A549 (cell line): ENCODE measurements around the gene ATP6V1A. TPM values are rescaled to one million over a fixed set of nuclear protein-coding genes. Genes with fewer than 3 reads are reported as not detected.

Experiments
- ATAC-seq, 2 experiments: fragments of 200-7000 bp in 1 of 2; fragments of >200 bp in 1 of 2; cut with Nextera tagmentation in 1 of 2; cut with Tn5 transposase in 1 of 2; 3 replicates each; pipeline versions ENCODE4 v1.8.0 to v1.9.1; 2018 to 2020; ENCODE audit warnings: mild to moderate bottlenecking in 1 of 2, moderate library complexity in 1 of 2
- CTCF ChIA-PET: fragments of 300-600 bp; sonication (Branson Sonifier 250); formaldehyde crosslinking; extraction: SDS; loops from one replicate; lab custom pipeline; 2021; ENCODE audit warnings: antibody characterized with exemption, inconsistent platforms; lab: Yijun Ruan, JAX
- POLR2A ChIA-PET: fragments of 350-600 bp; formaldehyde crosslinking; extraction: SDS; loops from one replicate; lab custom pipeline; 2021; ENCODE audit warnings: antibody characterized with exemption, inconsistent platforms; lab: Yijun Ruan, JAX
- DNase-seq, 2 experiments: peaks; one replicate each; pipeline versions ENCODE4 v3.0.0 to v3.0.0-alpha.2; 2011 to 2016; ENCODE audit warnings: low read depth in 1 of 2, low spot score in 1 of 2
- FAIRE-seq: peaks from 2 replicates; lab custom pipeline; 2011; peaks lifted over from hg19 to GRCh38; lab: Jason Lieb, UNC
- H3K27ac ChIP-seq, 2 experiments: fragments of >200 bp; sonication (Bioruptor Twin); formaldehyde crosslinking; 3 replicates each; pipeline ENCODE4 v1.5.1; 2016 to 2017
- H3K4me1 ChIP-seq: fragments of >200 bp; sonication (Bioruptor Twin); formaldehyde crosslinking; 3 replicates; pipeline ENCODE4 v1.6.1; 2016
- H3K4me2 ChIP-seq: fragments of >200 bp; sonication (Bioruptor Twin); formaldehyde crosslinking; 3 replicates; pipeline ENCODE4 v1.6.1; 2016
- H3K4me3 ChIP-seq: fragments of >200 bp; sonication (Bioruptor Twin); formaldehyde crosslinking; 3 replicates; pipeline ENCODE4 v1.5.1; 2016
- H3K9me3 ChIP-seq: fragments of >200 bp; sonication (Bioruptor Twin); formaldehyde crosslinking; 3 replicates; pipeline ENCODE4 v1.6.1; 2016
- CBX2 ChIP-seq: fragments of 200-600 bp; sonication (generic); IDR thresholded peaks from 2 replicates; pipeline ENCODE4 v1.6.1; 2016; ENCODE audit warnings: low read depth, mild to moderate bottlenecking, borderline replicate concordance
- CBX8 ChIP-seq: fragments of 200-600 bp; sonication (generic); IDR thresholded peaks from 2 replicates; pipeline ENCODE4 v1.6.1; 2016
- CEBPB ChIP-seq, 2 experiments: fragments of >200 bp in 1 of 2; sonication (Bioruptor Twin) in 1 of 2; formaldehyde crosslinking in 1 of 2; IDR thresholded peaks; 2 replicates each; pipeline ENCODE4 v1.6.1; 2012 to 2016
- CHD4 ChIP-seq: fragments of 200-600 bp; sonication (generic); IDR thresholded peaks from 2 replicates; pipeline ENCODE4 v1.6.1; 2016; ENCODE audit warnings: antibody characterized with exemption, mild to moderate bottlenecking, borderline replicate concordance
- FOSL2 ChIP-seq, 2 experiments: fragments of 450-650 bp in 1 of 2; fragments of >200 bp in 1 of 2; sonication (Bioruptor Twin) in 1 of 2; formaldehyde crosslinking; IDR thresholded peaks; 2 replicates each; pipeline versions ENCODE4 v1.5.0 to v1.6.1; 2016 to 2020; ENCODE audit warnings: mild to moderate bottlenecking in 1 of 2, moderate library complexity in 1 of 2
- FOXS1 ChIP-seq: fragments of 250-450 bp; sonication (Bioruptor Pico); IDR thresholded peaks from 2 replicates; pipeline ENCODE4 v1.5.0; 2020; ENCODE audit warnings: mild to moderate bottlenecking, moderate library complexity
- GATA3 ChIP-seq: IDR thresholded peaks from 2 replicates; pipeline ENCODE4 v1.6.1; 2012; ENCODE audit warnings: borderline replicate concordance
- HDAC2 ChIP-seq: fragments of 200-600 bp; sonication (generic); IDR thresholded peaks from 2 replicates; pipeline ENCODE4 v1.6.1; 2016
- HOXA7 ChIP-seq: fragments of 250-450 bp; sonication (Bioruptor Pico); IDR thresholded peaks from 2 replicates; pipeline ENCODE4 v1.5.0; 2020; ENCODE audit warnings: mild to moderate bottlenecking, moderate library complexity
- JUNB ChIP-seq: fragments of >200 bp; sonication (Bioruptor Twin); formaldehyde crosslinking; IDR thresholded peaks from 2 replicates; pipeline ENCODE4 v1.6.1; 2016
- MAZ ChIP-seq: fragments of 150-350 bp; IDR thresholded peaks from 2 replicates; pipeline ENCODE4 v1.6.1; 2014; ENCODE audit warnings: antibody characterized with exemption, low read depth, low read length, borderline replicate concordance
- NFE2L2 ChIP-seq: fragments of 150-350 bp; conservative IDR thresholded peaks from 2 replicates; pipeline ENCODE4 v1.6.1; 2014; ENCODE audit warnings: low read length
- NR3C1 ChIP-seq: fragments of >200 bp; sonication (Bioruptor Twin); formaldehyde crosslinking; IDR thresholded peaks from 3 replicates; pipeline ENCODE4 v1.6.1; 2017
- PBX3 ChIP-seq: IDR thresholded peaks from 2 replicates; pipeline ENCODE4 v1.6.1; 2012
- PHF8 ChIP-seq: fragments of 200-600 bp; sonication (generic); IDR thresholded peaks from 2 replicates; pipeline ENCODE4 v1.6.1; 2016; ENCODE audit warnings: low read depth, mild to moderate bottlenecking, antibody characterized with exemption, moderate library complexity, borderline replicate concordance
- POLR2A ChIP-seq: IDR thresholded peaks from 2 replicates; pipeline ENCODE4 v1.6.1; 2012; ENCODE audit warnings: mild to moderate bottlenecking, low read length
- RCOR1 ChIP-seq: fragments of 150-350 bp; IDR thresholded peaks from 2 replicates; pipeline ENCODE4 v1.6.1; 2014; ENCODE audit warnings: antibody characterized with exemption, low read length, low read depth
- SMC3 ChIP-seq: fragments of >200 bp; sonication (Bioruptor Twin); formaldehyde crosslinking; IDR thresholded peaks from 3 replicates; pipeline ENCODE4 v1.6.1; 2018; ENCODE audit warnings: inconsistent platforms
- SREBF2 ChIP-seq: fragments of 450-650 bp; IDR thresholded peaks from 2 replicates; pipeline ENCODE4 v1.6.1; 2014; ENCODE audit warnings: mild to moderate bottlenecking, moderate library complexity
- ZC3H11A ChIP-seq: fragments of 450-650 bp; IDR thresholded peaks from 2 replicates; pipeline ENCODE4 v1.6.1; 2014; ENCODE audit warnings: antibody characterized with exemption, mild to moderate bottlenecking
- ZFP36 ChIP-seq: fragments of 450-650 bp; IDR thresholded peaks from 2 replicates; pipeline ENCODE4 v1.6.1; 2014; ENCODE audit warnings: borderline replicate concordance; ENCODE audit not compliant: partially characterized antibody
- ZSCAN20 ChIP-seq: fragments of 250-450 bp; sonication (Bioruptor Pico); IDR thresholded peaks from 2 replicates; pipeline ENCODE4 v1.8.0; 2022; ENCODE audit warnings: mild to moderate bottlenecking, moderate library complexity
- WGBS: methylation state at CpG from one replicate; pipeline ENCODE4 v1.1.6; 2017; ENCODE audit errors: missing lambda C conversion rate; 5-methylcytosine and 5-hydroxymethylcytosine counted together
- polyA plus RNA-seq, 4 experiments: library from polyadenylated mRNA; depleted of rRNA in 3 of 4; stranded (reverse); fragments of >200 nt; fragmentation: RNase III in 1 of 4; extraction: RNeasy Plus Mini Kit Qiagen cat#74134 plus additional on column Dnase treatment in 1 of 4; gene quantifications; 2 replicates in 3 of 4; 3 replicates in 1 of 4; pipeline ENCODE4 v1.2.3, GENCODE V29; 2011 to 2017
- TF ChIP-seq, protein P1 (sequence below): fragments of 250-450 bp; sonication (Bioruptor Pico); IDR thresholded peaks from 2 replicates; pipeline ENCODE4 v1.5.0; 2021; ENCODE audit warnings: mild to moderate bottlenecking, moderate library complexity, borderline replicate concordance
- TF ChIP-seq, protein P2 (sequence below): fragments of >200 bp; sonication (Bioruptor Twin); formaldehyde crosslinking; IDR thresholded peaks from 2 replicates; pipeline ENCODE4 v1.6.1; 2016
- TF ChIP-seq, protein P3 (sequence below): fragments of 450-650 bp; IDR thresholded peaks from 2 replicates; pipeline ENCODE4 v1.6.1; 2014; ENCODE audit warnings: antibody characterized with exemption

Gene ATP6V1A
- polyA plus RNA-seq, 2 of the 4 experiments (the other 2 are of a cell fraction) = 23.4 to 39.8 TPM

DNA sequence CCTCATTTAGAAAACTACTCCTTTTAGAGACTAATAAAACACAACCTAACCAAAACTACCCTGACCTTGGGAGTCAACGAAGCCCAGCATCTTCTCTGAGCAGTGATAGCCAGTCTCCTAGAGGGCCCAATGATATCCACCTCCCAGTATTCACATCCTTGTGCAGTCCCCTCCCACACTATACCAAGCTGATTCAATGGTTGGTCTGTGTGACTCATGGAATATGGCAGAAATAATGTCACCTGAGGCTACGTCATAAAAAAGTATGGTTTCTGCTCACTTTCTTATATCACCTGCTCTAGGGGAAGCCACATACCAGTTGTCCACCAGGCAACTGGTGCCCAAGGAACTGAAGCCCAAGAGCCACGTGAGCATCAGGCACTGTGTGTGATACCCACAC lies 29.0 kb upstream of the ATP6V1A start:
- Histone ChIP-seq H3K4me3 (no peak overlapping the region), H3K4me2 (no peak overlapping the region), H3K9me3 (no peaks in the 10 kb centered on the region), H3K4me1 (peaks cover 5% of the 10 kb centered on the region), H3K27ac (no peak overlapping the region)
- ChIA-PET POLR2A (no interaction called here), CTCF (interaction anchor here (1.3 kb wide), 1 partner anchor 26 kb away, joined by 4 read pairs; no protein-coding TSS in a partner anchor)
- WGBS = 87% methylated on average over 3 of the region's 3 CpGs
- FAIRE-seq (no peak), ATAC-seq (peak; percentile 54 to 58; a peak in 4 of 6 replicates), DNase-seq (no peak)
- no peak for TF ChIP-seq ZSCAN20 (CRISPR knock-in tag)
- TF ChIP-seq FOXS1 (CRISPR knock-in tag) = no peak
- TF ChIP-seq GATA3 = no peak
- TF ChIP-seq NFE2L2 = no peak
- no peak for TF ChIP-seq PHF8
- TF ChIP-seq, protein P1, sequence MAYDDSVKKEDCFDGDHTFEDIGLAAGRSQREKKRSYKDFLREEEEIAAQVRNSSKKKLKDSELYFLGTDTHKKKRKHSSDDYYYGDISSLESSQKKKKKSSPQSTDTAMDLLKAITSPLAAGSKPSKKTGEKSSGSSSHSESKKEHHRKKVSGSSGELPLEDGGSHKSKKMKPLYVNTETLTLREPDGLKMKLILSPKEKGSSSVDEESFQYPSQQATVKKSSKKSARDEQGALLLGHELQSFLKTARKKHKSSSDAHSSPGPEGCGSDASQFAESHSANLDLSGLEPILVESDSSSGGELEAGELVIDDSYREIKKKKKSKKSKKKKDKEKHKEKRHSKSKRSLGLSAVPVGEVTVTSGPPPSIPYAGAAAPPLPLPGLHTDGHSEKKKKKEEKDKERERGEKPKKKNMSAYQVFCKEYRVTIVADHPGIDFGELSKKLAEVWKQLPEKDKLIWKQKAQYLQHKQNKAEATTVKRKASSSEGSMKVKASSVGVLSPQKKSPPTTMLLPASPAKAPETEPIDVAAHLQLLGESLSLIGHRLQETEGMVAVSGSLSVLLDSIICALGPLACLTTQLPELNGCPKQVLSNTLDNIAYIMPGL (CRISPR knock-in tag) = no peak
- TF ChIP-seq CEBPB (IDR thresholded peaks at IDR 0.05) = no peak
- no peak for TF ChIP-seq HOXA7
- TF ChIP-seq ZC3H11A = no peak
- no peak for TF ChIP-seq POLR2A

DNA sequence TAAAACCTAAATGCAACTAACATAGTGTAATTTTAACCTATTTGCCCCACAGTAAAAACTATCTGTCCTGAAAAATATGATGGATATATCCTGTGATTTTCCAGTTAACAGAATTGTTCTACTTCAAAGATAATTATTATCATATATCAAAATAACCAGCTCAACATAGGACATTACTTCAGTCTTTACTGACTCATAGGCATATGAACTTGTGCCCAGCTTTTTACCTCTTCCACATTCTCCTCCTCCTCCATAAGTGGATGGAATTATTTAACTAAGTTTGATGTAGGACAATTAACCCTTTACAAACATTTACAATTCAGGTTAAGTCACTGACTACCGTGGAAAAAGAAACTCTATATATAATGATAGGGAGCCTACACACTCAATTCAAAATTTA lies 27.5 kb upstream of the ATP6V1A start:
- CTCF ChIA-PET = interaction anchor here (1.3 kb wide), 1 partner anchor 28 kb away, joined by 4 read pairs; no protein-coding TSS in a partner anchor
- DNase-seq = no peak
- no peak for FAIRE-seq

GRCh38 chr3:113719758-113720157 lies 27.1 kb upstream of the ATP6V1A start:
- no peak overlapping the region for H3K4me3 ChIP-seq
- DNase-seq = no peak
- FAIRE-seq = no peak
- no peak for TF ChIP-seq CBX2
- 80% methylated on average over 2 of the region's 2 CpGs for WGBS
- no peak overlapping the region for H3K4me2 ChIP-seq
- ChIA-PET POLR2A (no interaction called here), CTCF (interaction anchor here (1.2 to 1.7 kb wide), 2 partner anchors 14 to 16 kb away, joined by 4 to 10 read pairs; no protein-coding TSS in a partner anchor)
- no peaks in the 10 kb centered on the region for H3K9me3 ChIP-seq
- no peak for ATAC-seq
- no peaks in the 10 kb centered on the region for H3K4me1 ChIP-seq
- H3K27ac ChIP-seq = no peak overlapping the region

More for the DNA sequence above, 27.5 kb upstream of the ATP6V1A start:
- no peaks in the 10 kb centered on the region for H3K9me3 ChIP-seq
- no peak overlapping the region for H3K4me2 ChIP-seq
- TF ChIP-seq SMC3 (no peak), NR3C1 (no peak), PBX3 (no peak), HDAC2 (no peak), CBX2 (no peak)
- H3K4me1 ChIP-seq = no peaks in the 10 kb centered on the region
- no peak overlapping the region for H3K4me3 ChIP-seq
- 92% methylated on average over 1 of the region's 1 CpG for WGBS
- H3K27ac ChIP-seq = no peak overlapping the region
- no peak for ATAC-seq
- POLR2A ChIA-PET = no interaction called here

DNA sequence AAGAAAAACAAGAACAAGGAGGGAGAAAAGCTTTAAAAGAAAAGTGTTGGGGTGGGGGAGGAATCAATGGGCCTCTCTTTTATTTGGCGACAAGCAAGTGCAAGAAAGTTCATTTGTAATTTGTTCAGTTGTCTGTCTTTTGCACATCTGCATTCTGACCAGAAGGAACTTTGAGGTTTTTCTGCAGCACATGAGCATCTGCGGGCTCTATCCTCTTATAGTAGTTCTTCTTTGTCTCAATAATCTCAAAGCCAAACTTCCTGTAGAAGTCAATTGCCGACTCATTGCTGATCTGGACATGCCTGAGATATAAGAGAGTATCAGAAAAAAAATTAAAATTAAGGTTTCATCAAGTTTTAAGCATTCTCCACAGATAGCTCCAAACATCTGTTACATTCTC lies 25.2 kb upstream of the ATP6V1A start:
- ChIA-PET POLR2A (no interaction called here), CTCF (interaction anchor here (3.0 kb wide), 1 partner anchor 14 kb away, joined by 12 read pairs; no protein-coding TSS in a partner anchor)
- Histone ChIP-seq H3K27ac (0 out of 6 replicates have a peak overlapping the region, but pooled peaks of 1 of the 2 experiments have one; percentile 11), H3K4me2 (no peak overlapping the region), H3K9me3 (no peaks in the 10 kb centered on the region), H3K4me3 (no peak overlapping the region), H3K4me1 (no peaks in the 10 kb centered on the region)
- DNase-seq (no peak), ATAC-seq (no peak), FAIRE-seq (no peak)
- 90% methylated on average over 3 of the region's 3 CpGs for WGBS
- TF ChIP-seq HDAC2 (no peak), MAZ (no peak), JUNB (no peak), RCOR1 (no peak), SREBF2 (no peak), CHD4 (no peak), ZFP36 (no peak), FOSL2 (IDR thresholded peaks at IDR 0.05) (no peak), FOSL2 (CRISPR knock-in tag; IDR thresholded peaks at IDR 0.05) (no peak), PHF8 (no peak), CBX2 (no peak), CBX8 (no peak)
- TF ChIP-seq, protein P2, sequence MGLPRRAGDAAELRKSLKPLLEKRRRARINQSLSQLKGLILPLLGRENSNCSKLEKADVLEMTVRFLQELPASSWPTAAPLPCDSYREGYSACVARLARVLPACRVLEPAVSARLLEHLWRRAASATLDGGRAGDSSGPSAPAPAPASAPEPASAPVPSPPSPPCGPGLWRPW = no peak
- TF ChIP-seq, protein P3, sequence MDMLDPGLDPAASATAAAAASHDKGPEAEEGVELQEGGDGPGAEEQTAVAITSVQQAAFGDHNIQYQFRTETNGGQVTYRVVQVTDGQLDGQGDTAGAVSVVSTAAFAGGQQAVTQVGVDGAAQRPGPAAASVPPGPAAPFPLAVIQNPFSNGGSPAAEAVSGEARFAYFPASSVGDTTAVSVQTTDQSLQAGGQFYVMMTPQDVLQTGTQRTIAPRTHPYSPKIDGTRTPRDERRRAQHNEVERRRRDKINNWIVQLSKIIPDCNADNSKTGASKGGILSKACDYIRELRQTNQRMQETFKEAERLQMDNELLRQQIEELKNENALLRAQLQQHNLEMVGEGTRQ = no peak
